RWPE1 (cell line): Measurements from ENCODE around the gene KIF22.
A peak's percentile ranks its signal among the peaks of the same experiment; 100 is the strongest.

ENCODE experiments used
- CTCF ChIA-PET: fragments of 350-600 bp; sonication (Branson Sonifier 250); formaldehyde crosslinking; extraction: SDS; loops from one replicate; lab custom pipeline; 2021; lab: Yijun Ruan, JAX
- POLR2A ChIA-PET: fragments of 400-600 bp; formaldehyde crosslinking; extraction: SDS; loops from one replicate; lab custom pipeline; 2020; ENCODE audit warnings: antibody characterized with exemption; ENCODE audit not compliant: low non-redundant PET; lab: Yijun Ruan, JAX
- DNase-seq: peaks from one replicate; pipeline ENCODE4 v3.0.0; 2012; ENCODE audit warnings: low spot score
- H3K27ac ChIP-seq: fragments of 450-650 bp; 2 replicates; pipeline ENCODE4 v1.5.1; 2017
- CTCF ChIP-seq: fragments of 450-650 bp; conservative IDR thresholded peaks from 2 replicates; pipeline ENCODE4 v1.5.1; 2017; ENCODE audit warnings: low read depth, mild to moderate bottlenecking

Gene KIF22

GRCh38 chr16:29790183-29790948, at the start of gene KIF22:
Gene KIF22, plus strand, starts transcription at chr16:29790751. Its CDS starts 9 bp downstream, at chr16:29790760.
- CTCF ChIA-PET, result interaction anchor here (0.6 to 1.5 kb wide), 8 partner anchors 9 to 61 kb away, joined by 3 to 8 read pairs (median 4); partner anchors contain the start of gene PAGR1
- POLR2A ChIA-PET, result interaction anchor here (0.6 to 1.6 kb wide), 5 partner anchors 11 to 171 kb away, joined by 3 to 11 read pairs (median 3); partner anchors contain the start of gene TMEM219

GRCh38 chr16:29742683-29743275, 47.8 kb upstream of the KIF22 start:
- H3K27ac ChIP-seq, result no peak overlapping the region
- CTCF ChIA-PET, result interaction anchor here (0.9 kb wide), 1 partner anchor 12 kb away, joined by 3 read pairs; no protein-coding TSS in a partner anchor
- POLR2A ChIA-PET, result no interaction called here
- TF ChIP-seq CTCF, result no peak
- DNase-seq, result no peak

More at GRCh38 chr16:29790183-29790948, at the start of gene KIF22:
- TF ChIP-seq CTCF, result peak; percentile 83
- peak within 1 kb of the TSS; percentile 87 for H3K27ac ChIP-seq
- peak; percentile 99 for DNase-seq

- no peak for DNase-seq
- no peak for TF ChIP-seq CTCF
- ChIA-PET CTCF (interaction anchor here (0.9 kb wide), 1 partner anchor 12 kb away, joined by 3 read pairs; no protein-coding TSS in a partner anchor), POLR2A (no interaction called here)
- H3K27ac ChIP-seq, result no peak overlapping the region
Measured at GRCh38 chr16:29743475-29743826, 47.1 kb upstream of the KIF22 start.

- no peak for DNase-seq
- no peak for TF ChIP-seq CTCF
- H3K27ac ChIP-seq, result no peak overlapping the region
- POLR2A ChIA-PET, result no interaction called here
- CTCF ChIA-PET, result no interaction called here
Measured at GRCh38 chr16:29743827-29744531, 46.6 kb upstream of the KIF22 start.

GRCh38 chr16:29744541-29745101, 45.9 kb upstream of the KIF22 start:
- ChIA-PET POLR2A (no interaction called here), CTCF (no interaction called here)
- H3K27ac ChIP-seq, result no peak overlapping the region
- DNase-seq, result no peak
- TF ChIP-seq CTCF, result no peak
